GM18505 (cell line): ENCODE results near the gene H3-3A.

Experiments used
- ATAC-seq: cut with Tn5 transposase; IDR thresholded peaks from one replicate; pipeline ENCODE4 v1.9.1; 2021; ENCODE audit not compliant: unreplicated experiment
- POLR2A ChIP-seq: IDR thresholded peaks from 4 replicates; pipeline ENCODE4 v1.6.1; 2011; ENCODE audit warnings: borderline replicate concordance; ENCODE audit not compliant: insufficient read depth, insufficient read length; ENCODE audit errors: extremely low read depth

H3-3A gene

GRCh38 chr1:226038661-226039060 lies 23.9 kb upstream of the H3-3A start:
- no peak for ATAC-seq
- no peak for TF ChIP-seq POLR2A

GRCh38 chr1:226041419-226041818 lies 21.1 kb upstream of the H3-3A start:
- ATAC-seq, result no peak
- TF ChIP-seq POLR2A, result no peak

- TF ChIP-seq POLR2A, result no peak
- no peak for ATAC-seq
Measured at GRCh38 chr1:226044514-226045101, 17.9 kb upstream of the H3-3A start.

- ATAC-seq, result no peak
- TF ChIP-seq POLR2A, result no peak
Measured at GRCh38 chr1:226046240-226046639, 16.3 kb upstream of the H3-3A start.

GRCh38 chr1:226047495-226047894 lies 15.0 kb upstream of the H3-3A start:
- TF ChIP-seq POLR2A, result no peak
- ATAC-seq, result no peak

GRCh38 chr1:226048886-226049285 lies 13.6 kb upstream of the H3-3A start:
- no peak for ATAC-seq
- TF ChIP-seq POLR2A, result no peak

GRCh38 chr1:226050133-226050532 lies 12.4 kb upstream of the H3-3A start:
- no peak for ATAC-seq
- no peak for TF ChIP-seq POLR2A

GRCh38 chr1:226051365-226051764 lies 11.2 kb upstream of the H3-3A start:
- no peak for TF ChIP-seq POLR2A
- ATAC-seq, result no peak

GRCh38 chr1:226052061-226052460 lies 10.5 kb upstream of the H3-3A start:
- no peak for ATAC-seq
- TF ChIP-seq POLR2A, result no peak

GRCh38 chr1:226054519-226055327 lies 7.8 kb upstream of the H3-3A start:
- TF ChIP-seq POLR2A, result no peak
- no peak for ATAC-seq

GRCh38 chr1:226059709-226060108 lies 2.8 kb upstream of the H3-3A start:
- ATAC-seq, result no peak
- TF ChIP-seq POLR2A, result no peak

- TF ChIP-seq POLR2A, result no peak
- ATAC-seq, result no peak
Measured at GRCh38 chr1:226060427-226060826, 2.1 kb upstream of the H3-3A start.

GRCh38 chr1:226061068-226061840 lies 1.3 kb upstream of the H3-3A start:
- no peak for TF ChIP-seq POLR2A
- ATAC-seq, result no peak
